ENCODE data around the gene FGF13. TPM values are rescaled to one million over a fixed set of nuclear protein-coding genes. Genes with fewer than 3 reads are reported as not detected.

Gene FGF13
- total and polyA plus RNA-seq, 2 of the 13 experiments (the other 11 are each of a cell fraction or from before 2014, with no cell fraction given), result 0.09 to 0.33 TPM

DNA sequence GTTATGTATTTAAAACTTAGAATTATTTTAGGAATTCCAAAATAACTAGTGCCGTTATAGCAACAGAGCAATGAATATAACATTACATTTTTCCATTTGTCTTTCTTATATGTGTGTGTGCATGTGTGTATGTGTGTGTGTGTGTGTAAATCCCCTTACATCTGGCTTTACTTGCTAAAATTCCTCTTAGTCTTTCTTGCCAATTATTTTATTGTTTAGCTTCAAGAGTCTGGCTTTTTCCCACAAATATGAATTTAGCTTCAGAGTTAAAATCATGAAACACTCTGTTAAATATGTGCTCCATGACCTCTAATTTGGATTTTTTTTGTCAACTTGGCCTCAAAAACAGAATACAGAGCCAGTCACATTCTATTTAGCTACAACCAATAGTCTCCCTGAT is 18.9 kb downstream of the FGF13 start:
- Histone ChIP-seq H4K20me1 (ENCODE audit: insufficient read depth, low read length) (no peaks in the 10 kb centered on the region), H3K27me3 (ENCODE audit: control insufficient read depth in 1 of 2, insufficient read depth in 2 of 2, low read length in 2 of 2) (no peaks in the 10 kb centered on the region), H3K4me1 (ENCODE audit: insufficient read depth, low read length) (no peaks in the 10 kb centered on the region), H2AFZ (ENCODE audit: low read length) (no peak overlapping the region), H3K9ac (ENCODE audit: insufficient read depth, low read depth, low read length) (no peak overlapping the region), H3K4me2 (ENCODE audit: low read depth, low read length) (no peak overlapping the region), H3K36me3 (replicated peaks in 1 of 2; ENCODE audit: control insufficient read depth in 1 of 2, insufficient read depth in 2 of 2, low read length in 2 of 2) (no peaks in the 10 kb centered on the region), H3K9me3 (ENCODE audit: low read length) (no peaks in the 10 kb centered on the region), H3K79me2 (ENCODE audit: insufficient read depth, low read length) (no peaks in the 10 kb centered on the region), H3K27ac (ENCODE audit: extremely low read length, insufficient read depth, low read length) (no peak overlapping the region), H3K4me3 (replicated peaks in 1 of 3; ENCODE audit: insufficient read depth in 1 of 3, low read depth in 2 of 3, low read length in 3 of 3) (no peak overlapping the region)
- CTCF ChIA-PET (ENCODE audit: low intra/inter-chr PET ratio, low total read pairs), result no interaction called here
- WGBS (ENCODE audit: low lambda C conversion rate), result 0% methylated on average over 1 of the region's 1 CpG
- POLR2A ChIA-PET, result no interaction called here
- in situ Hi-C loops (cut with HindIII; ENCODE audit: extremely low pct_ligation_motif_present, low pct_unique_long_range_greater_than_20kb) (no loop called here), intact Hi-C loops (cut with micrococcal nuclease; ENCODE audit: unreplicated experiment) (no loop called here)
- no peak for DNase-seq (ENCODE audit: low spot score)
- ATAC-seq, result no peak
- BruUV-seq (replicated peaks), result no TSS peak
- no peak for FAIRE-seq
- TF ChIP-seq POLR2A (IDR thresholded peaks at IDR 0.05; ENCODE audit: insufficient read depth in 1 of 2, low read depth in 2 of 2, low read length in 2 of 2) (no peak), HOXA9 (CRISPR knock-in tag; IDR thresholded peaks at IDR 0.05; ENCODE audit: borderline replicate concordance) (no peak), ZNF235 (CRISPR knock-in tag; IDR thresholded peaks at IDR 0.05; ENCODE audit: borderline replicate concordance) (no peak), ZNF788 (CRISPR knock-in tag; IDR thresholded peaks at IDR 0.05; ENCODE audit: borderline replicate concordance) (no peak), PAX8 (CRISPR knock-in tag; IDR thresholded peaks at IDR 0.05; ENCODE audit: borderline replicate concordance) (no peak), SYNCRIP (IDR thresholded peaks at IDR 0.05; ENCODE audit: insufficient read depth, low read depth, low read length) (no peak), ZNF513 (CRISPR knock-in tag; conservative IDR thresholded peaks at IDR 0.05) (no peak), ZNF33A (CRISPR knock-in tag; IDR thresholded peaks at IDR 0.05; ENCODE audit: borderline replicate concordance) (no peak), ZNF367 (CRISPR knock-in tag; IDR thresholded peaks at IDR 0.05; ENCODE audit: borderline replicate concordance) (no peak), ZNF296 (CRISPR knock-in tag; conservative IDR thresholded peaks at IDR 0.05) (no peak), MIER3 (CRISPR knock-in tag; IDR thresholded peaks at IDR 0.05; ENCODE audit: borderline replicate concordance) (no peak), CAMTA2 (CRISPR knock-in tag; IDR thresholded peaks at IDR 0.05; ENCODE audit: borderline replicate concordance) (no peak)
- TF ChIP-seq, protein P1, sequence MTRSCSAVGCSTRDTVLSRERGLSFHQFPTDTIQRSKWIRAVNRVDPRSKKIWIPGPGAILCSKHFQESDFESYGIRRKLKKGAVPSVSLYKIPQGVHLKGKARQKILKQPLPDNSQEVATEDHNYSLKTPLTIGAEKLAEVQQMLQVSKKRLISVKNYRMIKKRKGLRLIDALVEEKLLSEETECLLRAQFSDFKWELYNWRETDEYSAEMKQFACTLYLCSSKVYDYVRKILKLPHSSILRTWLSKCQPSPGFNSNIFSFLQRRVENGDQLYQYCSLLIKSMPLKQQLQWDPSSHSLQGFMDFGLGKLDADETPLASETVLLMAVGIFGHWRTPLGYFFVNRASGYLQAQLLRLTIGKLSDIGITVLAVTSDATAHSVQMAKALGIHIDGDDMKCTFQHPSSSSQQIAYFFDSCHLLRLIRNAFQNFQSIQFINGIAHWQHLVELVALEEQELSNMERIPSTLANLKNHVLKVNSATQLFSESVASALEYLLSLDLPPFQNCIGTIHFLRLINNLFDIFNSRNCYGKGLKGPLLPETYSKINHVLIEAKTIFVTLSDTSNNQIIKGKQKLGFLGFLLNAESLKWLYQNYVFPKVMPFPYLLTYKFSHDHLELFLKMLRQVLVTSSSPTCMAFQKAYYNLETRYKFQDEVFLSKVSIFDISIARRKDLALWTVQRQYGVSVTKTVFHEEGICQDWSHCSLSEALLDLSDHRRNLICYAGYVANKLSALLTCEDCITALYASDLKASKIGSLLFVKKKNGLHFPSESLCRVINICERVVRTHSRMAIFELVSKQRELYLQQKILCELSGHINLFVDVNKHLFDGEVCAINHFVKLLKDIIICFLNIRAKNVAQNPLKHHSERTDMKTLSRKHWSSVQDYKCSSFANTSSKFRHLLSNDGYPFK (CRISPR knock-in tag; IDR thresholded peaks at IDR 0.05; ENCODE audit: borderline replicate concordance), result no peak
- TF ChIP-seq, protein P2, sequence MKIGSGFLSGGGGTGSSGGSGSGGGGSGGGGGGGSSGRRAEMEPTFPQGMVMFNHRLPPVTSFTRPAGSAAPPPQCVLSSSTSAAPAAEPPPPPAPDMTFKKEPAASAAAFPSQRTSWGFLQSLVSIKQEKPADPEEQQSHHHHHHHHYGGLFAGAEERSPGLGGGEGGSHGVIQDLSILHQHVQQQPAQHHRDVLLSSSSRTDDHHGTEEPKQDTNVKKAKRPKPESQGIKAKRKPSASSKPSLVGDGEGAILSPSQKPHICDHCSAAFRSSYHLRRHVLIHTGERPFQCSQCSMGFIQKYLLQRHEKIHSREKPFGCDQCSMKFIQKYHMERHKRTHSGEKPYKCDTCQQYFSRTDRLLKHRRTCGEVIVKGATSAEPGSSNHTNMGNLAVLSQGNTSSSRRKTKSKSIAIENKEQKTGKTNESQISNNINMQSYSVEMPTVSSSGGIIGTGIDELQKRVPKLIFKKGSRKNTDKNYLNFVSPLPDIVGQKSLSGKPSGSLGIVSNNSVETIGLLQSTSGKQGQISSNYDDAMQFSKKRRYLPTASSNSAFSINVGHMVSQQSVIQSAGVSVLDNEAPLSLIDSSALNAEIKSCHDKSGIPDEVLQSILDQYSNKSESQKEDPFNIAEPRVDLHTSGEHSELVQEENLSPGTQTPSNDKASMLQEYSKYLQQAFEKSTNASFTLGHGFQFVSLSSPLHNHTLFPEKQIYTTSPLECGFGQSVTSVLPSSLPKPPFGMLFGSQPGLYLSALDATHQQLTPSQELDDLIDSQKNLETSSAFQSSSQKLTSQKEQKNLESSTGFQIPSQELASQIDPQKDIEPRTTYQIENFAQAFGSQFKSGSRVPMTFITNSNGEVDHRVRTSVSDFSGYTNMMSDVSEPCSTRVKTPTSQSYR (CRISPR knock-in tag; IDR thresholded peaks at IDR 0.05; ENCODE audit: borderline replicate concordance), result no peak
- TF ChIP-seq, protein P3, sequence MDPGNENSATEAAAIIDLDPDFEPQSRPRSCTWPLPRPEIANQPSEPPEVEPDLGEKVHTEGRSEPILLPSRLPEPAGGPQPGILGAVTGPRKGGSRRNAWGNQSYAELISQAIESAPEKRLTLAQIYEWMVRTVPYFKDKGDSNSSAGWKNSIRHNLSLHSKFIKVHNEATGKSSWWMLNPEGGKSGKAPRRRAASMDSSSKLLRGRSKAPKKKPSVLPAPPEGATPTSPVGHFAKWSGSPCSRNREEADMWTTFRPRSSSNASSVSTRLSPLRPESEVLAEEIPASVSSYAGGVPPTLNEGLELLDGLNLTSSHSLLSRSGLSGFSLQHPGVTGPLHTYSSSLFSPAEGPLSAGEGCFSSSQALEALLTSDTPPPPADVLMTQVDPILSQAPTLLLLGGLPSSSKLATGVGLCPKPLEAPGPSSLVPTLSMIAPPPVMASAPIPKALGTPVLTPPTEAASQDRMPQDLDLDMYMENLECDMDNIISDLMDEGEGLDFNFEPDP (CRISPR knock-in tag; conservative IDR thresholded peaks at IDR 0.05), result no peak

All from HepG2 (cell line).